Fibroblast of lung (primary cell): Measurements from ENCODE around the gene KIF20A. TPM values are rescaled to one million over a fixed set of nuclear protein-coding genes. Genes with fewer than 3 reads are reported as not detected.
"Not testable (repeated sequence)": the region's sequence is repeated elsewhere in the genome, so short reads cannot be mapped to it uniquely, and the experiment has no call there.

ENCODE experiments used
- DNase-seq, 2 donors: peaks; one replicate each; pipeline versions ENCODE4 v3.0.0 to v3.0.0-alpha.2; 2010; ENCODE audit warnings: low read depth in 2 of 2
- H2AFZ ChIP-seq: 2 replicates; pipeline ENCODE4 v1.5.1; 2012; ENCODE audit warnings: low read length, control low read depth, inconsistent platforms
- H3K27ac ChIP-seq: 2 replicates; pipeline ENCODE4 v1.5.1; 2011; ENCODE audit warnings: low read length, control low read depth; ENCODE audit not compliant: insufficient read depth
- H3K27me3 ChIP-seq: 2 replicates; pipeline ENCODE4 v1.5.1; 2011; ENCODE audit warnings: mild to moderate bottlenecking, low read length; ENCODE audit not compliant: control insufficient read depth, insufficient read depth
- H3K36me3 ChIP-seq: 2 replicates; pipeline ENCODE4 v1.5.1; 2011; ENCODE audit warnings: low read length; ENCODE audit not compliant: control insufficient read depth, insufficient read depth
- H3K4me1 ChIP-seq: 2 replicates; pipeline ENCODE4 v1.5.1; 2011; ENCODE audit warnings: low read length; ENCODE audit not compliant: control insufficient read depth, insufficient read depth; ENCODE audit errors: extremely low read depth
- H3K4me2 ChIP-seq: 2 replicates; pipeline ENCODE4 v1.5.1; 2011; ENCODE audit warnings: low read length, control low read depth; ENCODE audit not compliant: insufficient read depth; ENCODE audit errors: extremely low read depth
- H3K4me3 ChIP-seq, 4 experiments: fragments of 200-600 bp in 1 of 4; sonication (generic) in 1 of 4; replicated peaks in 1 of 4; 2 replicates each; pipeline ENCODE4 v1.5.1; 2011 to 2016; ENCODE audit warnings: low read length in 4 of 4, low read depth in 3 of 4, mild to moderate bottlenecking in 3 of 4, control low read depth in 2 of 4, inconsistent platforms in 1 of 4, mixed read lengths in 1 of 4; ENCODE audit not compliant: insufficient read depth in 1 of 4; ENCODE audit errors: control extremely low read depth in 1 of 4
- H3K79me2 ChIP-seq: 2 replicates; pipeline ENCODE4 v1.5.1; 2012; ENCODE audit warnings: mild to moderate bottlenecking, low read length, inconsistent platforms; ENCODE audit not compliant: control insufficient read depth, insufficient read depth
- H3K9ac ChIP-seq: 2 replicates; pipeline ENCODE4 v1.5.1; 2011; ENCODE audit warnings: mild to moderate bottlenecking, low read length, control low read depth; ENCODE audit not compliant: insufficient read depth
- H3K9me3 ChIP-seq: 2 replicates; pipeline ENCODE4 v1.5.1; 2012; ENCODE audit warnings: low read depth, low read length; ENCODE audit not compliant: control insufficient read depth, insufficient read depth
- H4K20me1 ChIP-seq: 2 replicates; pipeline ENCODE4 v1.5.1; 2011; ENCODE audit warnings: low read length; ENCODE audit not compliant: control insufficient read depth, insufficient read depth; ENCODE audit errors: extremely low read depth
- EZH2 ChIP-seq: IDR thresholded peaks from 2 replicates; pipeline ENCODE4 v1.5.1; 2012; ENCODE audit warnings: low read length, control low read depth, mild to moderate bottlenecking; ENCODE audit errors: missing control alignments
- polyA plus RNA-seq, 2 donors: library from polyadenylated mRNA; depleted of rRNA in 1 of 2; stranded (reverse) in 1 of 2; unstranded in 1 of 2; fragments of >200 nt; gene quantifications; 2 replicates each; pipeline ENCODE4 v1.2.1, GENCODE V29; 2011 to 2012; ENCODE audit warnings: missing spikeins in 1 of 2
- total RNA-seq: library from RNA; depleted of rRNA; stranded (reverse); fragments of >200 nt; gene quantifications from 2 replicates; pipeline ENCODE4 v1.2.1, GENCODE V29; 2014
- TF ChIP-seq, protein P1 (sequence below), 2 donors: IDR thresholded peaks in 1 of 2; conservative IDR thresholded peaks in 1 of 2; 1 replicate in 1 of 2; 2 replicates in 1 of 2; pipeline ENCODE4 v1.5.1; 2011 to 2012; ENCODE audit warnings: low read length in 2 of 2, control low read depth in 1 of 2, inconsistent platforms in 1 of 2, low read depth in 1 of 2, mild to moderate bottlenecking in 1 of 2

KIF20A gene
- total and polyA plus RNA-seq, 2 donors (not counting 1 experiment from before 2014, with no cell fraction given): 17.4 to 23.8 TPM

DNA sequence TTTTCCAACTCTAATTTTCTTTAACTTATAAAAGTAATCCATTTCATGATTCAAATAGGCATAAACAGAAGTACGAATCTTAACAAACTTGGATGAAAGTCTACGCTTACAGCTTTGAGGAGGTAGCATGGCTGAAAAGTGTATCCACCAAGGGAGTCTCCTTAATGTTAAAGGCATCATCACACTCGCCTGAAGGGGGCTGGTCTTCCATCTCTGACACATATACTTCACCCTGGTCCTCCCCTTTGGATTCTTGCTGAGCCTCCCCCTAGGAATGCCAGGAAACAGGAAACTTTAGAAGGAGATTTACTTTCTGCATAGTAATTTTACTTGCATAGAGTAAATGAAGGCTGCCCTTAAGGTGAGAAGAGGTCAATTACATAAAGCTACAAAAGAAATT lies 29.4 kb upstream of the KIF20A start:
- Histone ChIP-seq H3K27ac (no peak overlapping the region), H3K4me2 (no peak overlapping the region), H4K20me1 (no peaks in the 10 kb centered on the region), H2AFZ (no peak overlapping the region), H3K36me3 (no peaks in the 10 kb centered on the region), H3K4me3 (no peak overlapping the region), H3K9me3 (no peaks in the 10 kb centered on the region), H3K79me2 (no peaks in the 10 kb centered on the region), H3K4me1 (no peaks in the 10 kb centered on the region), H3K27me3 (no peaks in the 10 kb centered on the region), H3K9ac (no peak overlapping the region)
- TF ChIP-seq EZH2: no peak
- TF ChIP-seq, protein P1, sequence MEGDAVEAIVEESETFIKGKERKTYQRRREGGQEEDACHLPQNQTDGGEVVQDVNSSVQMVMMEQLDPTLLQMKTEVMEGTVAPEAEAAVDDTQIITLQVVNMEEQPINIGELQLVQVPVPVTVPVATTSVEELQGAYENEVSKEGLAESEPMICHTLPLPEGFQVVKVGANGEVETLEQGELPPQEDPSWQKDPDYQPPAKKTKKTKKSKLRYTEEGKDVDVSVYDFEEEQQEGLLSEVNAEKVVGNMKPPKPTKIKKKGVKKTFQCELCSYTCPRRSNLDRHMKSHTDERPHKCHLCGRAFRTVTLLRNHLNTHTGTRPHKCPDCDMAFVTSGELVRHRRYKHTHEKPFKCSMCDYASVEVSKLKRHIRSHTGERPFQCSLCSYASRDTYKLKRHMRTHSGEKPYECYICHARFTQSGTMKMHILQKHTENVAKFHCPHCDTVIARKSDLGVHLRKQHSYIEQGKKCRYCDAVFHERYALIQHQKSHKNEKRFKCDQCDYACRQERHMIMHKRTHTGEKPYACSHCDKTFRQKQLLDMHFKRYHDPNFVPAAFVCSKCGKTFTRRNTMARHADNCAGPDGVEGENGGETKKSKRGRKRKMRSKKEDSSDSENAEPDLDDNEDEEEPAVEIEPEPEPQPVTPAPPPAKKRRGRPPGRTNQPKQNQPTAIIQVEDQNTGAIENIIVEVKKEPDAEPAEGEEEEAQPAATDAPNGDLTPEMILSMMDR (conservative IDR thresholded peaks at IDR 0.05 in 1 of 2, IDR thresholded peaks at IDR 0.05 in 1 of 2; ENCODE audit: low read depth in 1 of 2, low read length in 2 of 2): no peak
- peak; percentile 3 to 34 for DNase-seq

DNA sequence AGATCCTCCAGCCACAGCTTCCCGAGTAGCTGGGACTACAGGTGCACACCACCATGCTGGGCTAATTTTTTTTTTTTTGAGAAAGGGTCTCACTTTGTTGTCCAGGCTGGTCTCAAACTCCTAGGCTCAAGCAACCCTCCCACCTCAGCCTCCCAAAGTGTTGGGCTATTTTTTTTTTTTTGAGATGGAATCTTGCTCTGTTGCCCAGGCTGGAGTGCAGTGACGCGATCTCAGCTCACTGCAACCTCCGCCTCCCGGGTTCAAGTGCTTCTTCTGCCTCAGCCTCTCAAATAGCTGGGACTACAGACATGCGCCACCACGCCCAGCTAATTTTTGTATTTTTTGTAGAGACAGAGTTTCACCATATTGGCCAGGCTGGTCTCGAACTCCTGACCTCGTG lies 22.9 kb upstream of the KIF20A start:
- not testable (repeated sequence) for H3K79me2 ChIP-seq, H3K4me3 ChIP-seq, H3K27me3 ChIP-seq, H3K9ac ChIP-seq, DNase-seq, H3K9me3 ChIP-seq, H3K4me1 ChIP-seq, H3K4me2 ChIP-seq, H2AFZ ChIP-seq, H4K20me1 ChIP-seq, H3K27ac ChIP-seq
- H3K36me3 ChIP-seq: peaks cover 14% of the 10 kb centered on the region

DNA sequence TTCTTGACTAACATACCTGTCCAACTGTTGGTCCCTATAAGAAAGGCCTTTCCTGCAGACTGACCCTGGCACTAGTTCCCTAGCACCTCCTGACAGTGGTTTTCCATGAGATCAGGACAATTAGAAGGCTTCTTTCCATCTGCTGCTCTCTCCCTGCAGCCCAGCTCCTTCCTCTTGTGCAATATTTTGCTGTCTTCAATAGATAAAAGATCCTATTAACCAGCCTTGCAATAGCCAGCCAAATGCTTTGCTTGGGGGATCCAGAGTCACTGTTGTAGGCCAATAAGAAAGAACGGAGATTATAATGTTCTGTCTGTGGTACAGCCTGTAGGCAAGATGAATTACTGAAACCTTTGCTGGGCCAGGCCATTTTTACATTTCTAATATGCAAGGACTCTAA lies 21.3 kb upstream of the KIF20A start:
- Histone ChIP-seq H3K4me2 (no peak overlapping the region), H3K27me3 (no peaks in the 10 kb centered on the region), H3K36me3 (peaks cover 20% of the 10 kb centered on the region), H3K4me3 (no peak overlapping the region), H3K9ac (no peak overlapping the region), H2AFZ (no peak overlapping the region), H3K27ac (no peak overlapping the region), H4K20me1 (no peaks in the 10 kb centered on the region), H3K4me1 (no peaks in the 10 kb centered on the region), H3K9me3 (no peaks in the 10 kb centered on the region), H3K79me2 (no peaks in the 10 kb centered on the region)
- TF ChIP-seq, protein P1 (conservative IDR thresholded peaks at IDR 0.05 in 1 of 2, IDR thresholded peaks at IDR 0.05 in 1 of 2; ENCODE audit: low read depth in 1 of 2, low read length in 2 of 2): no peak
- TF ChIP-seq EZH2: no peak
- DNase-seq: no peak
